Breast epithelium (tissue), 4 donors: Measurements from ENCODE around the gene UQCRHL. TPM values are rescaled to one million over a fixed set of nuclear protein-coding genes. Genes with fewer than 3 reads are reported as not detected.
"Not testable (repeated sequence)": the region's sequence is repeated elsewhere in the genome, so short reads cannot be mapped to it uniquely, and the experiment has no call there.

Experiments
- DNase-seq, 2 donors: peaks; one replicate each; pipeline ENCODE4 v3.0.0-alpha.2; 2019; ENCODE audit warnings: low spot score in 2 of 2
- H3K27ac ChIP-seq, 2 donors: fragments of 200-600 bp; sonication (generic) in 1 of 2; one replicate each; pipeline ENCODE4 v1.5.1; 2016 to 2019; ENCODE audit warnings: mild to moderate bottlenecking in 1 of 2
- H3K27me3 ChIP-seq, 2 donors: fragments of 200-600 bp; sonication (generic) in 1 of 2; one replicate each; pipeline versions ENCODE4 v1.5.1 to v1.6.0; 2017 to 2019; ENCODE audit warnings: control low read depth in 1 of 2, mild to moderate bottlenecking in 1 of 2
- H3K36me3 ChIP-seq: fragments of 200-600 bp; one replicate; pipeline ENCODE4 v1.5.1; 2019
- H3K4me1 ChIP-seq, 2 donors: fragments of 200-600 bp; sonication (generic); one replicate each; pipeline ENCODE4 v1.5.1; 2016 to 2019; ENCODE audit warnings: control low read depth in 1 of 2
- H3K4me3 ChIP-seq, 3 donors: fragments of 200-600 bp; sonication (generic); 1 replicate in 2 of 3; 2 replicates in 1 of 3; pipeline ENCODE4 v1.5.1; 2016 to 2019; ENCODE audit warnings: mild to moderate bottlenecking in 3 of 3, moderate library complexity in 2 of 3
- H3K9me3 ChIP-seq, 2 donors: fragments of 200-600 bp; sonication (generic) in 1 of 2; one replicate each; pipeline ENCODE4 v1.5.1; 2016 to 2019; ENCODE audit warnings: control low read depth in 1 of 2
- POLR2A ChIP-seq: fragments of 450-650 bp; IDR thresholded peaks from one replicate; pipeline ENCODE4 v1.6.1; 2016; ENCODE audit warnings: antibody characterized with exemption, mild to moderate bottlenecking, moderate library complexity
- POLR2AphosphoS5 ChIP-seq, 3 donors: sonication (generic); formaldehyde crosslinking; IDR thresholded peaks; one replicate each; pipeline ENCODE4 v1.6.1; 2017; ENCODE audit warnings: antibody characterized with exemption in 3 of 3
- intact Hi-C: fragments of 100-400 bp; cut with DNase I; formaldehyde crosslinking; loops from one replicate; pipeline ENCODE4 v1.15.1; 2023; ENCODE audit warnings: low total_unique reads
- total RNA-seq, 3 donors: library from RNA; depleted of rRNA; stranded (reverse); fragments of >200 nt; gene quantifications; one replicate each; pipeline ENCODE4 v1.1.0, GENCODE V29; 2016
- TF ChIP-seq, protein P1 (sequence below), 3 donors: fragments of 450-650 bp; IDR thresholded peaks; one replicate each; pipeline ENCODE4 v1.5.1; 2016 to 2017; ENCODE audit warnings: antibody characterized with exemption in 3 of 3, mild to moderate bottlenecking in 3 of 3, moderate library complexity in 3 of 3

The UQCRHL gene
- total RNA-seq, 3 donors from 2014 or later = 0.66 to 1.4 (median 1.2) TPM

DNA sequence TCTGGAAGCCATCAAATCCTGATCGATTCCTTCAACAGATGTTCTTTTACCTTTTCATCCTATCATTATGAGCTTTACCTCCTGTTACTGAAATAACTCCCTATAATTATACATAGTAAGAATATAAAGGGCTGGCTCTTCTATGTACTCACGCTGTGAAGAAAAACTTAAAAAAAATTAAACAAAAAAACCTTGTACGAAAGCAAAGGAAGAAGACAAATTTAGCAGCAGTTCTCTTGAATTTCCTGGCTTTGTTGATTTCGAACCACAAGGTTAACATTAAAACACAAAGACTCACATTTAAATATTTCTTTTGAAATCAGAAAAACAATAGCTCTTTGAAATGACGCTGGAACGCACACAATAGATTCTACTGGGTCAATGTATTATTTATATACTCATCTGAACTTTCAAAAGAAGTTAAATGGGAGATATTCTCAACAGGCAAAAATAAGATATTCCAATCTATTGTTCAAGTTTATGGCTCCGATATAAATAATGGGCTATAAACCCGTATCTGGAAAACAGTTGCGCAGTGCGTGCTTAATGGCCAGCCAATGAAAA, 26.5 kb upstream of the UQCRHL start:
- H3K4me1 ChIP-seq = peaks cover 0 to 13% of the 10 kb centered on the region in 2 donors
- TF ChIP-seq POLR2A = no peak
- TF ChIP-seq, protein P1, sequence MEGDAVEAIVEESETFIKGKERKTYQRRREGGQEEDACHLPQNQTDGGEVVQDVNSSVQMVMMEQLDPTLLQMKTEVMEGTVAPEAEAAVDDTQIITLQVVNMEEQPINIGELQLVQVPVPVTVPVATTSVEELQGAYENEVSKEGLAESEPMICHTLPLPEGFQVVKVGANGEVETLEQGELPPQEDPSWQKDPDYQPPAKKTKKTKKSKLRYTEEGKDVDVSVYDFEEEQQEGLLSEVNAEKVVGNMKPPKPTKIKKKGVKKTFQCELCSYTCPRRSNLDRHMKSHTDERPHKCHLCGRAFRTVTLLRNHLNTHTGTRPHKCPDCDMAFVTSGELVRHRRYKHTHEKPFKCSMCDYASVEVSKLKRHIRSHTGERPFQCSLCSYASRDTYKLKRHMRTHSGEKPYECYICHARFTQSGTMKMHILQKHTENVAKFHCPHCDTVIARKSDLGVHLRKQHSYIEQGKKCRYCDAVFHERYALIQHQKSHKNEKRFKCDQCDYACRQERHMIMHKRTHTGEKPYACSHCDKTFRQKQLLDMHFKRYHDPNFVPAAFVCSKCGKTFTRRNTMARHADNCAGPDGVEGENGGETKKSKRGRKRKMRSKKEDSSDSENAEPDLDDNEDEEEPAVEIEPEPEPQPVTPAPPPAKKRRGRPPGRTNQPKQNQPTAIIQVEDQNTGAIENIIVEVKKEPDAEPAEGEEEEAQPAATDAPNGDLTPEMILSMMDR (IDR thresholded peaks at IDR 0.05) = no peak
- TF ChIP-seq POLR2AphosphoS5 (IDR thresholded peaks at IDR 0.05) = no peak
- intact Hi-C loops = no loop called here
- DNase-seq = no peak
- H3K4me3 ChIP-seq = peak overlapping the region; percentile 74 to 93 (median 82)
- H3K27ac ChIP-seq = peak overlapping the region; percentile 96 to 100
- no peaks in the 10 kb centered on the region for H3K27me3 ChIP-seq
- H3K36me3 ChIP-seq = no peaks in the 10 kb centered on the region
- no peaks in the 10 kb centered on the region for H3K9me3 ChIP-seq

DNA sequence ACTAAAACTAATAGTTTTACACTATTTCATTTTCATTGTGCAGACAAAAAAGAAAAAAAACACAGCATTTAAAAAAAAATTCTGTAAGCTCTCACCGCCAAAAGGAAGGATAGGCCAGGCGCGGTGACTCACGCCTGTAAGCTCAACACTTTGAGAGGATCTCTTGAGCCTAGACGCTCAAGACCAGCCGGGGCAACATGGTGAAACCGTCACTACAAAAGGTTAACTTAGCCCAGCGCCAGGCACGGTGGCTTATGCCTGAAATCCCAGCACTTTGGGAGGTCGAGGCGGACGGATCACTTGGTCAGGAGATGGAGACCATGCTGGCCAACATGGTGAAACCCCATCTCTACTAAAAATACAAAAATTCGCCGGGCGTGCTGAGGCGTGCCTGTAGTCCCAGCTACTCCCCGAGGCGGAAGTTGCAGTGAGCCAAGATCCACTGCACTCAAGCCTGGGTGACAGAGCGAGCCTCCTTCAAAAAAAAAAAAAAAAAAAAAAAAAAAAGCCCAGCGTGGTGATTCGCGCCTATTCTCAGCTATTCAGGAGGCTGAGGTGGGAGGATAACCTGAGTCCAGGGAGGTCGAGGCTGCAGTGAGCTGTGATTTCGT, 25.7 kb upstream of the UQCRHL start:
- peak; percentile 79 to 90 for DNase-seq
- no peaks in the 10 kb centered on the region for H3K36me3 ChIP-seq
- no peaks in the 10 kb centered on the region for H3K27me3 ChIP-seq
- peaks cover 0 to 13% of the 10 kb centered on the region in 2 donors for H3K4me1 ChIP-seq
- no peaks in the 10 kb centered on the region for H3K9me3 ChIP-seq
- peak overlapping the region; percentile 87 to 100 for H3K27ac ChIP-seq
- intact Hi-C loops = no loop called here
- TF ChIP-seq POLR2A (no peak), POLR2AphosphoS5 (IDR thresholded peaks at IDR 0.05) (peak in 2 of 3 donors; percentile 37 to 70)
- H3K4me3 ChIP-seq = peak overlapping the region; percentile 74 to 93 (median 82)

DNA sequence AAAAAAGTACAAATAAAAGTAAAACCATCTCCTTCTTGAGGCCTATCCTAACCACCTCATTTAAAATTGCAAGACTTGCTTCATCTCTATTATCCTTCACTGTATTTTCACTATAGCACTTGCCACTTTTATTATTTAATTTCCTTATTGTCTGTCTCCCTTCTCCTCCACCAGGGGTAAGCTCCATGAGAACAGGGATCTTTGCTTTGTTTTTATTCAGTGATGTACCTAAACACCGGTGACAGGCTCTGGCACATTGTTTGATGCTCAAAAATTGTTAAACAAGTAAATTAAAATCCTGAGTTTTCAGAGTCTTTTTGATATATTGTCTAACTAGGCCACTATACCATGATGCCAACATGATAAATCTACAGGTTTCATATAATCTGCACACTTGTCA, 22.8 kb upstream of the UQCRHL start:
- Histone ChIP-seq H3K9me3 (no peaks in the 10 kb centered on the region), H3K27ac (peak overlapping the region; percentile 29 to 100), H3K27me3 (no peaks in the 10 kb centered on the region), H3K4me1 (peaks cover 0 to 13% of the 10 kb centered on the region in 2 donors), H3K36me3 (no peaks in the 10 kb centered on the region), H3K4me3 (no peak overlapping the region)
- no peak for TF ChIP-seq POLR2A
- no peak for TF ChIP-seq POLR2AphosphoS5 (IDR thresholded peaks at IDR 0.05)
- TF ChIP-seq, protein P1 (IDR thresholded peaks at IDR 0.05) = peak in 2 of 3 donors; percentile 24 to 37
- DNase-seq = no peak
- intact Hi-C loops = no loop called here

DNA sequence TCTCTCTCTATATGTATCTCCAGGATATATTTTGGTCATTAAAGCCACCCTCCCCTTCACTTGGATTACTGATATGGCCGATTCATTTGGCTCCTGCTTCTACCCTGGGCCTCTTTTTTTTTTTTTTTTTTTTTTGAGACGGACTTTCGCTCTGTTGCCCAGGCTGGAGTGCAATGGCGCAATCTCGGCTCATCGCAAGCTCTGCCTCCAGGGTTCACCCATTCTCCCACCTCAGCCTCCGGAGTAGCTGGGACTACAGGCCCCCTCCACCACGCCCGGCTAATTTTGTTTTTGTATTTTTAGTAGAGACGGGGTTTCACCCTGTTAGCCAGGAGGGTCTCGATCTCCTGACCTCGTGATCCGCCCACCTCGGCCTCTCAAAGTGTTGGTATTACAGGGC, 21.5 kb upstream of the UQCRHL start:
- DNase-seq, H3K4me3 ChIP-seq, H3K27ac ChIP-seq, H3K9me3 ChIP-seq, intact Hi-C loops, H3K27me3 ChIP-seq, H3K36me3 ChIP-seq: not testable (repeated sequence)
- H3K4me1 ChIP-seq = peaks cover 0 to 13% of the 10 kb centered on the region in 2 donors

DNA sequence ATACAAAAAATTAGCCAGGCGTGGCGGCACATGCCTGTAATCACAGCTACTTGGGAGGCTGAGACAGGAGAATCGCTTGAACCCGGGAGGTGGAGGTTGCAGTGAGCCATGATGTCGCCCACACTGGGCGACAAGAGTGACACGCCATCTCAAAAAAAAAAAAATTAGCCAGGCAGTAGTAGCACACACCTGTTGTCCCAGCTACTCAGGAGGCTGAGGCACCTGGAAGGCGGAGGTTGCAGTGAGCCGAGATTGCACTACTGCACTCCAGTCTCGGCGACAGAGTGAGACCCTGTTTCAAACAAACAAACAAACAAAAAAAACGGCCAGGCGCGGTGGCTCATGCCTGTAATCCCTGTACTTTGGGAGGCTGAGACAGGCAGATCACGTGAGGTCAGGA, 20.1 kb upstream of the UQCRHL start:
- intact Hi-C loops, H3K4me3 ChIP-seq, DNase-seq, H3K9me3 ChIP-seq, H3K27ac ChIP-seq, H3K27me3 ChIP-seq, H3K36me3 ChIP-seq: not testable (repeated sequence)
- H3K4me1 ChIP-seq = peaks cover 0 to 13% of the 10 kb centered on the region in 2 donors

DNA sequence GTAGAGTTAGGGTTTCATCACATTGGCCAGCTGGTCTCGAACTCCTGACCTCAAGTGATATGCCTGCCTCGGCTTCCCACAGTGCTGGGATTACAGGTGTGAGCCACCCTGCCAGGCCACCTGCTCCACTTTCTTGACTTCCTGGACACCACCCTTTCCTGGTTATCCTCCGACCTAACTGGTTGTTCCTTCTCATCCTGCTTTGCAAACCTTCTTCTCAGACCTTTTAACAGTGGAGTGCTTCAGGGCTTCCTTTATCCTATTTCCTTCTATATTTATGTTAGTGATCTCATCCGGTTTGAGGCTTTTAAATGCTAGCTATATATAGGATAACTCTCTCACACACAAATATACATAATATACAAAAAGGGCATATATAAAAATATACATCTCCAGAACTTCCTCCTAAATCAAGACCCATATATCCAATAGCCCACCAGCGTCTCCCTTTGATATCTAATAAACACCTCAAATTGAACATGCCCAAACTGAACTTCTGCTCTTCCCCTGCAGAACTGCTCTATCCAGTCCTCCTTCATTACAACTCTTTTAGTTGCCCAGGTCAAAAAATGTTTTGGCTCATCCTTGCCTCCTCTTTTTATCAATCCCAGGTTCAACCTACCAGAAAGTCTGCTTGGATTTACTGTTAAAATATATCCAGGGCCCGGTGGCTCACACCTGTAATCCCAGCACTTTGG, 19.5 kb upstream of the UQCRHL start:
- Histone ChIP-seq H3K36me3 (no peaks in the 10 kb centered on the region), H3K4me1 (peaks cover 0 to 13% of the 10 kb centered on the region in 2 donors), H3K4me3 (no peak overlapping the region), H3K27me3 (no peaks in the 10 kb centered on the region), H3K9me3 (no peaks in the 10 kb centered on the region), H3K27ac (no peak overlapping the region)
- intact Hi-C loops = no loop called here
- no peak for DNase-seq
- TF ChIP-seq POLR2AphosphoS5 (IDR thresholded peaks at IDR 0.05) (no peak), POLR2A (no peak)
- TF ChIP-seq, protein P1 (IDR thresholded peaks at IDR 0.05) = no peak
